Hepatocyte (in vitro differentiated cells): ENCODE data around the gene GADD45G. TPM values are rescaled to one million over a fixed set of nuclear protein-coding genes. Genes with fewer than 3 reads are reported as not detected.
A peak's percentile ranks its signal among the peaks of the same experiment; 100 is the strongest.

Experiments used
- DNase-seq: peaks from one replicate; pipeline ENCODE4 v3.0.0-alpha.2; 2016; ENCODE audit warnings: low spot score
- H2AFZ ChIP-seq: fragments of 200-600 bp; sonication (generic); 2 replicates; pipeline ENCODE4 v1.6.0; 2016; ENCODE audit warnings: antibody characterized with exemption, mild to moderate bottlenecking
- H3K27ac ChIP-seq: fragments of 200-600 bp; sonication (generic); 2 replicates; pipeline ENCODE4 v1.5.1; 2016; ENCODE audit warnings: mild to moderate bottlenecking
- H3K27me3 ChIP-seq: fragments of 200-600 bp; sonication (generic); 2 replicates; pipeline ENCODE4 v1.6.1; 2016
- H3K36me3 ChIP-seq: fragments of 200-600 bp; sonication (generic); replicated peaks from 2 replicates; pipeline ENCODE4 v1.5.1; 2016; ENCODE audit warnings: low read depth; ENCODE audit not compliant: insufficient read depth
- H3K4me1 ChIP-seq: fragments of 200-600 bp; sonication (generic); 2 replicates; pipeline ENCODE4 v1.5.1; 2016; ENCODE audit warnings: mild to moderate bottlenecking, moderate library complexity; ENCODE audit not compliant: insufficient read depth
- H3K4me2 ChIP-seq: fragments of 200-600 bp; sonication (generic); 2 replicates; pipeline ENCODE4 v1.6.0; 2016
- H3K4me3 ChIP-seq: fragments of 200-600 bp; sonication (generic); 2 replicates; pipeline ENCODE4 v1.5.1; 2016; ENCODE audit warnings: mild to moderate bottlenecking
- H3K79me2 ChIP-seq: fragments of 200-600 bp; sonication (generic); 2 replicates; pipeline ENCODE4 v1.6.0; 2017; ENCODE audit warnings: mild to moderate bottlenecking
- H3K9me2 ChIP-seq: fragments of 200-600 bp; sonication (generic); replicated peaks from 2 replicates; pipeline ENCODE4 v1.6.0; 2017; ENCODE audit warnings: mild to moderate bottlenecking; ENCODE audit not compliant: insufficient read depth
- H3K9me3 ChIP-seq: fragments of 200-600 bp; sonication (generic); 2 replicates; pipeline ENCODE4 v1.5.1; 2016; ENCODE audit warnings: low read depth, mild to moderate bottlenecking
- H4K20me1 ChIP-seq: fragments of 200-600 bp; sonication (generic); 2 replicates; pipeline ENCODE4 v1.6.0; 2016; ENCODE audit warnings: mild to moderate bottlenecking; ENCODE audit not compliant: insufficient read depth, poor library complexity, severe bottlenecking
- EZH2 ChIP-seq: fragments of 200-600 bp; sonication (generic); IDR thresholded peaks from 2 replicates; pipeline ENCODE4 v1.6.1; 2016; ENCODE audit warnings: antibody characterized with exemption, mild to moderate bottlenecking, borderline replicate concordance
- EZH2phosphoT487 ChIP-seq: fragments of 200-600 bp; sonication (generic); IDR thresholded peaks from one replicate; pipeline ENCODE4 v1.6.1; 2018; ENCODE audit warnings: antibody characterized with exemption, mild to moderate bottlenecking, low read depth, moderate library complexity; ENCODE audit not compliant: unreplicated experiment, severe bottlenecking
- WGBS: methylation state at CpG from one replicate; pipeline ENCODE4 v1.1.6; 2016; ENCODE audit warnings: low lambda C conversion rate; ENCODE audit errors: missing lambda C conversion rate; 5-methylcytosine and 5-hydroxymethylcytosine counted together
- polyA plus RNA-seq: library from polyadenylated mRNA; unstranded; fragments of >200 nt; fragmentation: Nextera tagmentation; extraction: Ambion mirVana; gene quantifications from 2 replicates; pipeline ENCODE4 v1.2.1, GENCODE V29; 2016
- total RNA-seq: library from RNA; depleted of rRNA; stranded (reverse); fragments of >200 nt; gene quantifications from 2 replicates; pipeline ENCODE4 v1.2.3, GENCODE V29; 2014
- TF ChIP-seq, protein P1 (sequence below): fragments of 200-600 bp; sonication (generic); IDR thresholded peaks from 2 replicates; pipeline ENCODE4 v1.5.1; 2016; ENCODE audit warnings: antibody characterized with exemption, mild to moderate bottlenecking; ENCODE audit not compliant: poor library complexity

Gene GADD45G
- total and polyA plus RNA-seq, 2 experiments from 2014 or later = 15.7 to 45.1 TPM

DNA sequence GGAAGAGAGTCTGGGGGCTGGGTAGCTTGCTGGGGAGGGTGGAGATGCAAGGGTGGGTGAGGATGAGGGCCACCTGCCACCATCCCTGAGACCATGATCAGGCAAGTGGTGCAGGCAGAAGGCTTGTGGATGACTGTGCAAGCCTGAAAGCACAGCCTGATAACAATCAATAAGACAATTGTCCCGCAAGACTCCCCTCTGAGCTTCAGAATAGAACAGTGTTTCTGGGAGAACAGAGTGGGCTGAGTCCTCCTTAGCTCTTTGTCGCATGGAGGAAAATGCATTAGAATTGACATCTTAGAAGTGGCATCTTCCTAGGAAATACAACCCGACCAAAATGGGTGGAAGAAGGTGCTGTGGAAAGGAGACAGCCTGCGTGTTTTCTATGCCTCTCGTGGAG lies 6.6 kb downstream of the GADD45G start:
- H3K4me3 ChIP-seq = no peak overlapping the region
- DNase-seq = no peak
- H4K20me1 ChIP-seq = no peaks in the 10 kb centered on the region
- peaks cover 15% of the 10 kb centered on the region for H3K4me1 ChIP-seq
- H3K9me2 ChIP-seq = no peaks in the 10 kb centered on the region
- H2AFZ ChIP-seq = no peak overlapping the region
- H3K4me2 ChIP-seq = no peak overlapping the region
- no peak overlapping the region for H3K27ac ChIP-seq
- WGBS = 86% methylated on average over 5 of the region's 5 CpGs
- no peaks in the 10 kb centered on the region for H3K79me2 ChIP-seq
- no peaks in the 10 kb centered on the region for H3K27me3 ChIP-seq
- TF ChIP-seq EZH2 (no peak), EZH2phosphoT487 (no peak)
- TF ChIP-seq, protein P1, sequence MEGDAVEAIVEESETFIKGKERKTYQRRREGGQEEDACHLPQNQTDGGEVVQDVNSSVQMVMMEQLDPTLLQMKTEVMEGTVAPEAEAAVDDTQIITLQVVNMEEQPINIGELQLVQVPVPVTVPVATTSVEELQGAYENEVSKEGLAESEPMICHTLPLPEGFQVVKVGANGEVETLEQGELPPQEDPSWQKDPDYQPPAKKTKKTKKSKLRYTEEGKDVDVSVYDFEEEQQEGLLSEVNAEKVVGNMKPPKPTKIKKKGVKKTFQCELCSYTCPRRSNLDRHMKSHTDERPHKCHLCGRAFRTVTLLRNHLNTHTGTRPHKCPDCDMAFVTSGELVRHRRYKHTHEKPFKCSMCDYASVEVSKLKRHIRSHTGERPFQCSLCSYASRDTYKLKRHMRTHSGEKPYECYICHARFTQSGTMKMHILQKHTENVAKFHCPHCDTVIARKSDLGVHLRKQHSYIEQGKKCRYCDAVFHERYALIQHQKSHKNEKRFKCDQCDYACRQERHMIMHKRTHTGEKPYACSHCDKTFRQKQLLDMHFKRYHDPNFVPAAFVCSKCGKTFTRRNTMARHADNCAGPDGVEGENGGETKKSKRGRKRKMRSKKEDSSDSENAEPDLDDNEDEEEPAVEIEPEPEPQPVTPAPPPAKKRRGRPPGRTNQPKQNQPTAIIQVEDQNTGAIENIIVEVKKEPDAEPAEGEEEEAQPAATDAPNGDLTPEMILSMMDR = no peak
- no peaks in the 10 kb centered on the region for H3K36me3 ChIP-seq
- H3K9me3 ChIP-seq = no peaks in the 10 kb centered on the region

DNA sequence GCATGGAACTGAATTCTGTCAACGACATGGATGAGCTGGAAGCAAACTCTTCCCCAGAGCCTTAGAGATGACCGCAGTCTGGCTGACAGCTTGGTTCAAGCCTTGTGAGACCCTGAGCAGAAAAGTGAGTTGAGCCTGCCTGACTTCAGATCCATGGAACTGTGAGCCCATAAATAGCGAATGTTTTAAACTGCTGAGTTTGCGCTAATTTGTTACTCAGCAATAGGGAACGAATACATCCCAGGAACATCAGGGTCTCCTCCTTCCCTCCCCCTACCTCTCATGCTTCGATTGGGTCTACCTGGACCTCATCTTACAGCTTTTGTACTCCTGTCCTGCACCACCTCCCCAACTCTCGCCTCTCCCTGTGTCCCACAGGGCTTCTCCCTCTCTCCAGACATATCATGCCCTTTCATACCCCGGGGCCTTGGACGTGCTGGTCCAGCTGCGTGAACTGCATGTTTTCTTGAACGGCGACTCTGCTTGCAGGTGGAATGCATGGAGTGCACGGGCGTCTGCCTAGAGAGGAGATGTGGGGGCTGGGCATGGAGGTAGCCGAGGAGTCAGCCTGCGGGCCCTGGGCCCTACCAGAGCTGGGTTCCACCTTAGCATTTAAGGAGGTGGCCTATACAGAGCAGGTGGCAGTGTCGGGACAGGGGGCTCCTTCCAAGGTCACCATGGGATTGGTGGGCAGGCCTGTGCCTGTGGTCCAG lies 7.9 kb downstream of the GADD45G start:
- 96% methylated on average over 17 of the region's 17 CpGs for WGBS
- H3K27ac ChIP-seq = no peak overlapping the region
- no peak for DNase-seq
- no peak overlapping the region for H3K4me3 ChIP-seq
- H3K4me1 ChIP-seq = peaks cover 5% of the 10 kb centered on the region
- no peaks in the 10 kb centered on the region for H3K9me3 ChIP-seq
- no peak overlapping the region for H2AFZ ChIP-seq
- no peaks in the 10 kb centered on the region for H3K9me2 ChIP-seq
- no peaks in the 10 kb centered on the region for H3K79me2 ChIP-seq
- no peaks in the 10 kb centered on the region for H4K20me1 ChIP-seq
- H3K36me3 ChIP-seq = no peaks in the 10 kb centered on the region
- H3K27me3 ChIP-seq = no peaks in the 10 kb centered on the region
- no peak overlapping the region for H3K4me2 ChIP-seq
- TF ChIP-seq, protein P1 = no peak
- no peak for TF ChIP-seq EZH2
- no peak for TF ChIP-seq EZH2phosphoT487

DNA sequence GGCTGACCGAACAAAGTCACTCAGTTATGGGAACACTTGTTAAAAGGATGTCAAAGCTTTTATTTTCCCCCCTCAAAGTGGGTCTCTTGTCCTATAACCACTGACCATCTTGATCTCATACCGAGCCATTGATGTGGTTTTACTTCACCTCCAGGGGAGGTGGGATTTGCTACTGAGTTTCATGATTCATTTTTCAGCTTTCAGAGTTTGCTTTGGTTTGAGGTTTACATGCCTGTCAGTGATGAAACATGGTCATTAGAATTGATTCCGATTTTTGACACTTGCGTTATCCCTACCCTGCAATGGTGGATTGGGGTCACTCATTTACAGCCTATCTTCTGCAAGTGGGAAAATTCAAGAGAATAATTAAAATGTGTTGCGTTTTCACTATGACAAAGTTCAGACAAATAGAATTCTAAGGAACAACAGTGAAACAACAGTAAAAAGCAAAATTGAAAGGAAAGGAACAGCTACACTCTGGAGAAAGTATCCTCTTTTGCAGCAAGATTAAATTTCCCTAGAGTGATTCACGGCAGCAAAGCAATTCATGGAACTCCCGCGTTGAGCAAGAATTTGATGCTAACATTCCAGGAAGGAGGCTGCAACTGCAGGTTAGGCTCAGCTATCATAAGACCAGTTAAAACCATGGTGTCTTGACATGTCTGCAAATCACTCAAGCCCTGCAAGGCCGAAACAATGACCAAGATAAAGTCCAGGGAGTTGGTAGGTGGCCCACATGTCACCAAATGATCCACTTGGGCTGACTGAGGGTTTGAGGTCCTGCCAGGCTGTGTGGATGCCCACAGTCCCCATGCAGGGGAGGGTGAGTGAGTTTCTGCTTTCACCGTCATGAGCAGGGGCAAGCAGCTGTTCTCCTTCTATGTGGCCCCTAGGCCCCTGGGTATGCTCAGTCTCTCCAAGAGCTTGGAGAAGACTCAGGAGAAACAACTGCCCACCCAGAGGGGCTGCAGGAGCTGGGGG lies 9.4 kb downstream of the GADD45G start:
- Histone ChIP-seq H3K4me1 (no peaks in the 10 kb centered on the region), H3K79me2 (no peaks in the 10 kb centered on the region), H4K20me1 (no peaks in the 10 kb centered on the region), H3K4me3 (no peak overlapping the region), H3K27me3 (no peaks in the 10 kb centered on the region), H3K9me2 (no peaks in the 10 kb centered on the region), H3K4me2 (no peak overlapping the region), H3K27ac (no peak overlapping the region), H3K36me3 (no peaks in the 10 kb centered on the region), H2AFZ (no peak overlapping the region), H3K9me3 (no peaks in the 10 kb centered on the region)
- 76% methylated on average over 10 of the region's 10 CpGs for WGBS
- TF ChIP-seq EZH2phosphoT487 (no peak), EZH2 (no peak)
- TF ChIP-seq, protein P1 = no peak
- DNase-seq = peak; percentile 42
